Panc1 (cell line): ENCODE results near the gene NEIL3. TPM values are rescaled to one million over a fixed set of nuclear protein-coding genes. Genes with fewer than 3 reads are reported as not detected.

Experiments
- ATAC-seq: fragments of 200-7000 bp; cut with Tn5 transposase; 2 replicates; pipeline ENCODE4 v1.9.1; 2020; ENCODE audit warnings: mild to moderate bottlenecking, moderate library complexity
- BruUV-seq: library from RNA; stranded (reverse); fragments of 400-500 nt; replicated peaks from 2 replicates; lab custom pipeline; 2021; lab: Mats Ljungman, UMichigan
- CTCF ChIA-PET: fragments of 300-600 bp; sonication (Branson Sonifier 250); formaldehyde crosslinking; loops from one replicate; lab custom pipeline; 2022; ENCODE audit warnings: antibody characterized with exemption; lab: Charles Lee
- POLR2A ChIA-PET: fragments of 300-600 bp; sonication (Branson Sonifier 250); formaldehyde crosslinking; loops from one replicate; lab custom pipeline; 2022; ENCODE audit warnings: antibody characterized with exemption; lab: Charles Lee
- DNase-seq: peaks from one replicate; pipeline ENCODE4 v3.0.0-alpha.2; 2010; ENCODE audit warnings: low read depth, low spot score
- H3K27ac ChIP-seq: 2 replicates; pipeline ENCODE4 v1.5.1; 2011; ENCODE audit warnings: mild to moderate bottlenecking, low read length, inconsistent platforms
- H3K27me3 ChIP-seq: fragments of 200-500 bp; sonication (Bioruptor generic); 2 replicates; pipeline ENCODE4 v1.6.0; 2014; ENCODE audit warnings: low read length, inconsistent platforms; ENCODE audit not compliant: control insufficient read depth, insufficient read depth
- H3K36me3 ChIP-seq: fragments of 200-500 bp; sonication (Bioruptor generic); 2 replicates; pipeline ENCODE4 v1.5.1; 2014; ENCODE audit warnings: inconsistent platforms, mild to moderate bottlenecking, low read length, moderate library complexity; ENCODE audit not compliant: control insufficient read depth, insufficient read depth
- H3K4me1 ChIP-seq: 2 replicates; pipeline ENCODE4 v1.5.1; 2011; ENCODE audit warnings: inconsistent platforms, mild to moderate bottlenecking, low read length, moderate library complexity; ENCODE audit not compliant: control insufficient read depth, insufficient read depth
- H3K4me3 ChIP-seq, 2 experiments: 2 replicates each; pipeline ENCODE4 v1.5.1; 2011 to 2012; ENCODE audit warnings: low read depth in 2 of 2, low read length in 2 of 2, mild to moderate bottlenecking in 2 of 2, inconsistent platforms in 1 of 2, moderate library complexity in 1 of 2
- H3K9me3 ChIP-seq: fragments of 200-500 bp; sonication (Bioruptor generic); 2 replicates; pipeline ENCODE4 v1.5.1; 2014; ENCODE audit warnings: low read depth, mild to moderate bottlenecking, inconsistent platforms, low read length, moderate library complexity; ENCODE audit not compliant: control insufficient read depth, insufficient read depth
- POLR2AphosphoS5 ChIP-seq: IDR thresholded peaks from 2 replicates; pipeline ENCODE4 v1.6.1; 2012; ENCODE audit warnings: mild to moderate bottlenecking, low read depth, low read length, moderate library complexity
- SIN3A ChIP-seq: IDR thresholded peaks from 2 replicates; pipeline ENCODE4 v1.6.1; 2012; ENCODE audit warnings: low read depth, mild to moderate bottlenecking, low read length, moderate library complexity, borderline replicate concordance; ENCODE audit not compliant: insufficient read depth
- TCF7L2 ChIP-seq: IDR thresholded peaks from 2 replicates; pipeline ENCODE4 v1.6.1; 2011; ENCODE audit warnings: mild to moderate bottlenecking, low read depth, low read length, inconsistent platforms
- in situ Hi-C: cut with HindIII; loops from 2 replicates; pipeline ENCODE4 v1.10.0; 2016; ENCODE audit warnings: low sequenced_read_pairs, low pct_unique_long_range_greater_than_20kb
- intact Hi-C: fragments of 100-400 bp; cut with micrococcal nuclease; formaldehyde crosslinking; loops from one replicate; pipeline ENCODE4 v1.10.0; 2022; ENCODE audit not compliant: unreplicated experiment
- total RNA-seq: library from RNA; stranded (reverse); gene quantifications from one replicate; pipeline ENCODE4 v1.2.1, GENCODE V29; 2021; ENCODE audit not compliant: unreplicated experiment
- TF ChIP-seq, protein P1 (sequence below): fragments of 450-650 bp; IDR thresholded peaks from 2 replicates; pipeline ENCODE4 v1.5.1; 2017; ENCODE audit warnings: mild to moderate bottlenecking
- TF ChIP-seq, protein P2 (sequence below), 2 experiments: IDR thresholded peaks; 2 replicates each; pipeline ENCODE4 v1.6.1; 2011 to 2012; ENCODE audit warnings: low read depth in 2 of 2, control low read depth in 1 of 2, low read length in 1 of 2, mild to moderate bottlenecking in 1 of 2, moderate library complexity in 1 of 2; ENCODE audit not compliant: insufficient read depth in 1 of 2

NEIL3 gene
- total RNA-seq, 1 experiment from 2014 or later, result 8.9 TPM

DNA sequence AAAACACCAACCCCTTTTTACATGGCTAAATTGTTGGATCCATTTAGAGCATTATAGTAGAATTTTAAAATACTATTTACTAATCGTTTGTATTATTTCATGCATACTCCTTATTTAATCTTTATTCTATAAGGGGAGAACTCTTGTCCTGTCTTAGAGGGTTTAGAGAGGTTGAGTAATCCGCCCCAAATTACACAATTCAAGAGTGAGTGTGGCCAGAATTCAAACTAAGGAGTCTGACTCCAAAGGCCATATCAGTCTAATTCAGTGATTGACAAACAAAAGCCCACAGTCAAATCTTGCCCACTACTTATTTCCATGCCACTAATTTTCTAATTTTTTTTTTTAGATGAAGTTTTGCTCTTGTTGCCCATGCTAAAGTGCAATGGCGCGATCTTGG, 33.7 kb upstream of the NEIL3 start:
- in situ Hi-C loops, result no loop called here

DNA sequence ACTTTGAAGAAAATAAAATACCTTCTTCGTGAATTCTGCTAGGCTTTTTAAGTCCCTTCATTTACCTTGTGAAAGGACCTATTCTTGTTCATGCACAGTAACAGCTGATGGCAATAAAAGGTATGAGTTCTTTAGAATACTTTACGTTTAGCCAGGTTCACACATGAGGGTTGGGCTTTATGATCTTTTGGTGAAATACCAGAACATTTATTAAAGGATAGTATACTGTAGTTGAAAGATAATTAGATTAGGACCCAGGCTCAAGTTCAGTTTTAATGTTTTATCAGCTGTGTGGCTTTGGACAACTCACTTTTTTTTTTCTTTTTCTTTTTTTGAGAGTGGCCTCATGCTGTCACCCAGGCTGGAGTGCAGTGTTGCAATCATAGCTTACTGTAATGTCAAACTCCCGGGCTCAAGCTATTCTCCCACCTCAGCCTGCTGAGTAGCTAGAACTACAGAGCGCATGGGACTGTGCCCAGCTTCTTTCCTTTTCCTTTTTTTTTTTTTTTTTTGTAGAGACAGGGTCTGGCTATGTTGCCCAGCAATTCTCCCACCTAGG, 28.2 kb upstream of the NEIL3 start:
- Histone ChIP-seq H3K27ac (no peak overlapping the region), H3K9me3 (no peaks in the 10 kb centered on the region), H3K4me3 (no peak overlapping the region), H3K36me3 (no peaks in the 10 kb centered on the region), H3K27me3 (no peaks in the 10 kb centered on the region), H3K4me1 (no peaks in the 10 kb centered on the region)
- in situ Hi-C loops (no loop called here), intact Hi-C loops (no loop called here)
- ChIA-PET POLR2A (no interaction called here), CTCF (no interaction called here)
- no TSS peak for BruUV-seq
- TF ChIP-seq SIN3A (no peak), TCF7L2 (no peak)
- no peak for ATAC-seq
- no peak for DNase-seq

More for the DNA sequence above, 33.7 kb upstream of the NEIL3 start:
- Histone ChIP-seq H3K4me1 (no peaks in the 10 kb centered on the region), H3K9me3 (no peaks in the 10 kb centered on the region), H3K27me3 (no peaks in the 10 kb centered on the region), H3K27ac (no peak overlapping the region), H3K4me3 (no peak overlapping the region), H3K36me3 (no peaks in the 10 kb centered on the region)
- DNase-seq (no peak), ATAC-seq (no peak)
- TF ChIP-seq SIN3A, result no peak
- TF ChIP-seq, protein P1, sequence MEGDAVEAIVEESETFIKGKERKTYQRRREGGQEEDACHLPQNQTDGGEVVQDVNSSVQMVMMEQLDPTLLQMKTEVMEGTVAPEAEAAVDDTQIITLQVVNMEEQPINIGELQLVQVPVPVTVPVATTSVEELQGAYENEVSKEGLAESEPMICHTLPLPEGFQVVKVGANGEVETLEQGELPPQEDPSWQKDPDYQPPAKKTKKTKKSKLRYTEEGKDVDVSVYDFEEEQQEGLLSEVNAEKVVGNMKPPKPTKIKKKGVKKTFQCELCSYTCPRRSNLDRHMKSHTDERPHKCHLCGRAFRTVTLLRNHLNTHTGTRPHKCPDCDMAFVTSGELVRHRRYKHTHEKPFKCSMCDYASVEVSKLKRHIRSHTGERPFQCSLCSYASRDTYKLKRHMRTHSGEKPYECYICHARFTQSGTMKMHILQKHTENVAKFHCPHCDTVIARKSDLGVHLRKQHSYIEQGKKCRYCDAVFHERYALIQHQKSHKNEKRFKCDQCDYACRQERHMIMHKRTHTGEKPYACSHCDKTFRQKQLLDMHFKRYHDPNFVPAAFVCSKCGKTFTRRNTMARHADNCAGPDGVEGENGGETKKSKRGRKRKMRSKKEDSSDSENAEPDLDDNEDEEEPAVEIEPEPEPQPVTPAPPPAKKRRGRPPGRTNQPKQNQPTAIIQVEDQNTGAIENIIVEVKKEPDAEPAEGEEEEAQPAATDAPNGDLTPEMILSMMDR, result no peak
- no peak for TF ChIP-seq POLR2AphosphoS5
- TF ChIP-seq, protein P2, sequence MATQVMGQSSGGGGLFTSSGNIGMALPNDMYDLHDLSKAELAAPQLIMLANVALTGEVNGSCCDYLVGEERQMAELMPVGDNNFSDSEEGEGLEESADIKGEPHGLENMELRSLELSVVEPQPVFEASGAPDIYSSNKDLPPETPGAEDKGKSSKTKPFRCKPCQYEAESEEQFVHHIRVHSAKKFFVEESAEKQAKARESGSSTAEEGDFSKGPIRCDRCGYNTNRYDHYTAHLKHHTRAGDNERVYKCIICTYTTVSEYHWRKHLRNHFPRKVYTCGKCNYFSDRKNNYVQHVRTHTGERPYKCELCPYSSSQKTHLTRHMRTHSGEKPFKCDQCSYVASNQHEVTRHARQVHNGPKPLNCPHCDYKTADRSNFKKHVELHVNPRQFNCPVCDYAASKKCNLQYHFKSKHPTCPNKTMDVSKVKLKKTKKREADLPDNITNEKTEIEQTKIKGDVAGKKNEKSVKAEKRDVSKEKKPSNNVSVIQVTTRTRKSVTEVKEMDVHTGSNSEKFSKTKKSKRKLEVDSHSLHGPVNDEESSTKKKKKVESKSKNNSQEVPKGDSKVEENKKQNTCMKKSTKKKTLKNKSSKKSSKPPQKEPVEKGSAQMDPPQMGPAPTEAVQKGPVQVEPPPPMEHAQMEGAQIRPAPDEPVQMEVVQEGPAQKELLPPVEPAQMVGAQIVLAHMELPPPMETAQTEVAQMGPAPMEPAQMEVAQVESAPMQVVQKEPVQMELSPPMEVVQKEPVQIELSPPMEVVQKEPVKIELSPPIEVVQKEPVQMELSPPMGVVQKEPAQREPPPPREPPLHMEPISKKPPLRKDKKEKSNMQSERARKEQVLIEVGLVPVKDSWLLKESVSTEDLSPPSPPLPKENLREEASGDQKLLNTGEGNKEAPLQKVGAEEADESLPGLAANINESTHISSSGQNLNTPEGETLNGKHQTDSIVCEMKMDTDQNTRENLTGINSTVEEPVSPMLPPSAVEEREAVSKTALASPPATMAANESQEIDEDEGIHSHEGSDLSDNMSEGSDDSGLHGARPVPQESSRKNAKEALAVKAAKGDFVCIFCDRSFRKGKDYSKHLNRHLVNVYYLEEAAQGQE (IDR thresholded peaks at IDR 0.05; ENCODE audit: insufficient read depth in 1 of 2, low read depth in 2 of 2, low read length in 1 of 2), result no peak
- no peak for TF ChIP-seq TCF7L2
- intact Hi-C loops, result no loop called here
- ChIA-PET POLR2A (interaction anchor here (0.6 kb wide), 1 partner anchor 208 kb away, joined by 3 read pairs; no protein-coding TSS in a partner anchor), CTCF (no interaction called here)
- no TSS peak for BruUV-seq

DNA sequence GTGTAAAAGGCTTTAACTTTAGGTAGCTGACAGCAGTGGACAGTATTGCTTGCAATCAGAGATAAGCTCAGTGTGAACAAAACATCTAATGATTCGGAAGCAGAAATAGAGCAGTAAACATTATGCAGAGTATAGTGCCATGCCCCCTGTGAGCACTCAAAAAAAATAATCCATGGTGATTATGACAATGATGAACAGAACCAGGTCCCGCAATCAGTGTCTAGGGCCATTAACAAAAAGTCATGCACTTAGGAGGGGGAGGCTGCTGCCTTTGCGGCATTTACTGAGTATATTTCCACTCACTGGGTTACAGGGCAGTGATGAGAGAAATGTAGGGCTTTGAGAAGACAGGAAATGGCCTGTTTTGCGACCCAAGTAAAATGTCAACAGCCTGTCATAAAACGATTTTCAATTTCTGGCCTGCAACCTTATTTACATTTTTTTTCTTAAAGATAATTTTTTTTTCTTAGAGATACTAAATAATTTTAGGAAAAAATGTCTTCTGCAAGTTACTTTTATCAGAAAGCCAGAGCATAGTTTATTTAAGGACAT, 27.3 kb upstream of the NEIL3 start:
- TF ChIP-seq, protein P1, result no peak
- no peak for TF ChIP-seq POLR2AphosphoS5
- no peak for TF ChIP-seq TCF7L2
- no peak for TF ChIP-seq SIN3A
- TF ChIP-seq, protein P2 (IDR thresholded peaks at IDR 0.05; ENCODE audit: insufficient read depth in 1 of 2, low read depth in 2 of 2, low read length in 1 of 2), result no peak
- ChIA-PET POLR2A (no interaction called here), CTCF (no interaction called here)
- no peaks in the 10 kb centered on the region for H3K36me3 ChIP-seq
- DNase-seq, result no peak
- no peak overlapping the region for H3K4me3 ChIP-seq
- H3K9me3 ChIP-seq, result no peaks in the 10 kb centered on the region
- no peak for ATAC-seq
- no peaks in the 10 kb centered on the region for H3K4me1 ChIP-seq
- in situ Hi-C loops, result no loop called here
- H3K27me3 ChIP-seq, result no peaks in the 10 kb centered on the region
- H3K27ac ChIP-seq, result no peak overlapping the region
- intact Hi-C loops, result no loop called here
- BruUV-seq, result no TSS peak
